HL-60 (cell line): ENCODE results near the gene POTEB2. TPM values are rescaled to one million over a fixed set of nuclear protein-coding genes. Genes with fewer than 3 reads are reported as not detected.
"Not testable (repeated sequence)": the region's sequence is repeated elsewhere in the genome, so short reads cannot be mapped to it uniquely, and the experiment has no call there.

Experiments used
- DNase-seq, 2 experiments: peaks; one replicate each; pipeline ENCODE4 v3.0.0-alpha.2; 2010 to 2020; ENCODE audit warnings: low read depth in 1 of 2, low spot score in 1 of 2
- H3K27ac ChIP-seq: fragments of 250-450 bp; sonication (Bioruptor Pico); replicated peaks from 2 replicates; pipeline ENCODE4 v1.5.1; 2020; ENCODE audit warnings: mild to moderate bottlenecking, moderate library complexity
- H3K27me3 ChIP-seq: fragments of 250-450 bp; sonication (Bioruptor Pico); 2 replicates; pipeline ENCODE4 v1.5.1; 2021; ENCODE audit warnings: mild to moderate bottlenecking, moderate library complexity; ENCODE audit not compliant: insufficient read depth, poor library complexity, severe bottlenecking
- H3K4me3 ChIP-seq: replicated peaks from 2 replicates; pipeline ENCODE4 v1.5.1; 2011; ENCODE audit warnings: mild to moderate bottlenecking, control low read depth, low read length; ENCODE audit not compliant: insufficient read depth
- long read RNA-seq: library from polyadenylated mRNA; unstranded; transcript quantifications from one replicate; pipeline ENCODE4 v2.0.0, GENCODE V29; 2020
- microRNA-seq: library from miRNA; unstranded; fragments of <30 nt; microRNA quantifications from one replicate; pipeline ENCODE4, GENCODE V29; 2018

The POTEB2 gene
- long read RNA-seq, result 0 reads

DNA sequence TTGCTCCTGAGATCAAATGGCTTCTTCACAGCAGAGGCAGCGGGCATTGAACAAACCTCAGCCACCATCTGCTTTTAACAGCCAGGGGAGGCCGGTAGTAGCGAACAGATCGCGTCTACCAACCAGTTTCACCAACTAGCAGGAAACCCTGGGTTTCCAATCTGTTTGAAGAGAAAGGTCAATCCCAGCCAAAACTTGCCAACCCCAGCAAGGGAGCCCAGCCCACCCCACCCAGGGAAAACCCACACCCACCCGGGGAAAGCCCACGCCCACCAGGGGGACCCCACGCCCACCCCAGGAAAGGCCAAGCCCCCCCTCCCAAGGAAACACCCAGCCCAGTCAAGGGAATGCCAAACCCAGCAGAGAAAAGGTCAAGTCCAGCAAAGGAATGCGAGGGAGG is at the start of gene POTEB2:
TSS of gene POTEB2 (minus strand) at position 101 of the 400 bp plus-strand sequence. CDS start at position 68, 33 bp downstream.
- not testable (repeated sequence) for H3K27ac ChIP-seq, H3K27me3 ChIP-seq, H3K4me3 ChIP-seq, DNase-seq

DNA sequence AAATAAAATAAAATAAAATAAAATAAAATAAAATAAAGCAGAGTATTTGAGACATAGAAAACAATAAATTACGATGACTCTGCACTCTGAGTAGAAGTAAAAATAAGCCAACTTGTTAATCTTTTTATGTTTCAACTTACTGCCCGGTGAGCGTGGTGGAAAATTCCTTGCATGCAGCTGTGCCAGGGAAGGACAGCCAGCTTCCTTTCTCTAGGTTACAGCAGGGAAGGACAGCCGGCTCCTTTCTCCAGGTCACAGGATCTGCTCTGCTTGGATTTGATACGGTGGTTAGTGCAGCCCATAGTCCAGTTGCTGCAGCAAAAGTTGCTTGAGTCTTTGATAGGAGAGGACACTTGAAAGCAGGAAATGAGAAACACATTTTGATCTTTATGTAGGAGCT is 13.8 kb upstream of the POTEB2 start:
- not testable (repeated sequence) for H3K27ac ChIP-seq, H3K27me3 ChIP-seq, DNase-seq, H3K4me3 ChIP-seq

- not testable (repeated sequence) for H3K27me3 ChIP-seq, DNase-seq
These were observed 12.3 kb upstream of the POTEB2 start for GRCh38 chr15:20878464-20878863.

GRCh38 chr15:20877819-20878218 is 11.7 kb upstream of the POTEB2 start:
- H3K27me3 ChIP-seq, DNase-seq, H3K27ac ChIP-seq, H3K4me3 ChIP-seq: not testable (repeated sequence)

More at GRCh38 chr15:20878464-20878863, 12.3 kb upstream of the POTEB2 start:
- H3K27ac ChIP-seq, H3K4me3 ChIP-seq: not testable (repeated sequence)

Small RNA genes within 50 kb of the gene (microRNA-seq; reads per million reads assigned to microRNA genes)
- not detected for gene MIR3118-2
